ENCODE data around the gene C1RL. TPM values are rescaled to one million over a fixed set of nuclear protein-coding genes. Genes with fewer than 3 reads are reported as not detected.

C1RL gene
- polyA plus RNA-seq, 2 of the 4 experiments (the other 2 are of a cell fraction): 25.2 to 30.4 TPM

- TF ChIP-seq POLR2AphosphoS2 (conservative IDR thresholded peaks at IDR 0.05; ENCODE audit: low read length) (no peak), EP300 (IDR thresholded peaks at IDR 0.05) (no peak)
Measured at GRCh38 chr12:7125632-7126227, 16.7 kb upstream of the C1RL start (continued).

DNA sequence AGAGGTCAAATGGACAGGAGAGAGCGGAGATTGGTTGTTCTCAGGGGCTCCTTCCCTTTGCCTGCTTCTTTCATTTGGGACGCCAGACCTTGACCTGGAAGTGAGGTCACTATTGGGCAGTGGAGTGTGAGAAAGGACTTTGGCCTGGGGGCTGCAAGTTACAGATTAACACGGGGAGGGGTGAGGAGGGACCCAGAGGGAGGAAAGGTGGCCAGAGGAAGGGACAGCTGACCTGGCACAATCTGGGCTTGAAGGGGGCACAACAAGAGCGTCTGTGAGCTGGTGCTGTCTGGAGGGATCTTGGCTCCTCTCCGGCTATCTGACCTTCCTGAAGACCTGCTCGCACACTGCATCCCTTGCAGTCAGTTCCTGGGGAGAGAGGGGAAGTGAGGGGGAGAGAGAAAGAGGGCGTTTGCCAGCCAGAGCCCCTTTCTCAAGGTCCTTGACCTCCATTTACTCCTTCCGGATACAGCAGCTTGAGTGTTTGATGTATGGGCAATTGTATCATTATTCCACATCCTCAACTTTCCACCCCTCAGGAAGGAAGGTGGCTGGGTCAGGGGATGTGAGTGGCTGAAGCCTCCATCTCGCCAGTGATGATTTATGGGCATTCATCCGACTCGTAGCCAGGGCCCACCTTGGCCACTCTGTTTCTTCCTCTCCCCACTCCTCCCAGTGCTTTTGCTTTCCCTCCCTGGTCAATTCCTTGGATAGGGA lies 14.9 kb upstream of the C1RL start:
- TF ChIP-seq CBX2 (IDR thresholded peaks at IDR 0.05; ENCODE audit: borderline replicate concordance, low read depth) (no peak), GATA3 (IDR thresholded peaks at IDR 0.05; ENCODE audit: borderline replicate concordance) (no peak), ZFP36 (IDR thresholded peaks at IDR 0.05; ENCODE audit: borderline replicate concordance, partially characterized antibody) (no peak), REST (IDR thresholded peaks at IDR 0.05) (no peak), POLR2AphosphoS2 (conservative IDR thresholded peaks at IDR 0.05; ENCODE audit: low read length) (no peak), JUNB (IDR thresholded peaks at IDR 0.05) (no peak), HEYL (CRISPR knock-in tag; IDR thresholded peaks at IDR 0.05) (no peak), NFE2L2 (conservative IDR thresholded peaks at IDR 0.05; ENCODE audit: low read length) (no peak), NPAS2 (CRISPR knock-in tag; IDR thresholded peaks at IDR 0.05; ENCODE audit: borderline replicate concordance) (no peak), ZSCAN20 (CRISPR knock-in tag; IDR thresholded peaks at IDR 0.05) (no peak), RARB (CRISPR knock-in tag; IDR thresholded peaks at IDR 0.05) (no peak), CHD2 (IDR thresholded peaks at IDR 0.05; ENCODE audit: low read length, partially characterized antibody) (no peak), NR3C1 (IDR thresholded peaks at IDR 0.05) (no peak), POLR2A (IDR thresholded peaks at IDR 0.05; ENCODE audit: low read length) (no peak), EHF (CRISPR knock-in tag; IDR thresholded peaks at IDR 0.05) (no peak), RFX5 (IDR thresholded peaks at IDR 0.05) (no peak)
- TF ChIP-seq, protein P1, sequence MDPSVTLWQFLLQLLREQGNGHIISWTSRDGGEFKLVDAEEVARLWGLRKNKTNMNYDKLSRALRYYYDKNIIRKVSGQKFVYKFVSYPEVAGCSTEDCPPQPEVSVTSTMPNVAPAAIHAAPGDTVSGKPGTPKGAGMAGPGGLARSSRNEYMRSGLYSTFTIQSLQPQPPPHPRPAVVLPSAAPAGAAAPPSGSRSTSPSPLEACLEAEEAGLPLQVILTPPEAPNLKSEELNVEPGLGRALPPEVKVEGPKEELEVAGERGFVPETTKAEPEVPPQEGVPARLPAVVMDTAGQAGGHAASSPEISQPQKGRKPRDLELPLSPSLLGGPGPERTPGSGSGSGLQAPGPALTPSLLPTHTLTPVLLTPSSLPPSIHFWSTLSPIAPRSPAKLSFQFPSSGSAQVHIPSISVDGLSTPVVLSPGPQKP (IDR thresholded peaks at IDR 0.05; ENCODE audit: low read depth, low read length): no peak
- TF ChIP-seq, protein P2, sequence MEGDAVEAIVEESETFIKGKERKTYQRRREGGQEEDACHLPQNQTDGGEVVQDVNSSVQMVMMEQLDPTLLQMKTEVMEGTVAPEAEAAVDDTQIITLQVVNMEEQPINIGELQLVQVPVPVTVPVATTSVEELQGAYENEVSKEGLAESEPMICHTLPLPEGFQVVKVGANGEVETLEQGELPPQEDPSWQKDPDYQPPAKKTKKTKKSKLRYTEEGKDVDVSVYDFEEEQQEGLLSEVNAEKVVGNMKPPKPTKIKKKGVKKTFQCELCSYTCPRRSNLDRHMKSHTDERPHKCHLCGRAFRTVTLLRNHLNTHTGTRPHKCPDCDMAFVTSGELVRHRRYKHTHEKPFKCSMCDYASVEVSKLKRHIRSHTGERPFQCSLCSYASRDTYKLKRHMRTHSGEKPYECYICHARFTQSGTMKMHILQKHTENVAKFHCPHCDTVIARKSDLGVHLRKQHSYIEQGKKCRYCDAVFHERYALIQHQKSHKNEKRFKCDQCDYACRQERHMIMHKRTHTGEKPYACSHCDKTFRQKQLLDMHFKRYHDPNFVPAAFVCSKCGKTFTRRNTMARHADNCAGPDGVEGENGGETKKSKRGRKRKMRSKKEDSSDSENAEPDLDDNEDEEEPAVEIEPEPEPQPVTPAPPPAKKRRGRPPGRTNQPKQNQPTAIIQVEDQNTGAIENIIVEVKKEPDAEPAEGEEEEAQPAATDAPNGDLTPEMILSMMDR (IDR thresholded peaks at IDR 0.05): no peak
- TF ChIP-seq, protein P3, sequence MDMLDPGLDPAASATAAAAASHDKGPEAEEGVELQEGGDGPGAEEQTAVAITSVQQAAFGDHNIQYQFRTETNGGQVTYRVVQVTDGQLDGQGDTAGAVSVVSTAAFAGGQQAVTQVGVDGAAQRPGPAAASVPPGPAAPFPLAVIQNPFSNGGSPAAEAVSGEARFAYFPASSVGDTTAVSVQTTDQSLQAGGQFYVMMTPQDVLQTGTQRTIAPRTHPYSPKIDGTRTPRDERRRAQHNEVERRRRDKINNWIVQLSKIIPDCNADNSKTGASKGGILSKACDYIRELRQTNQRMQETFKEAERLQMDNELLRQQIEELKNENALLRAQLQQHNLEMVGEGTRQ (IDR thresholded peaks at IDR 0.05): no peak
- FAIRE-seq: no peak
- POLR2A ChIA-PET: no interaction called here
- no peak for DNase-seq (ENCODE audit: low read depth in 1 of 2, low spot score in 1 of 2)
- no peak overlapping the region for H3K4me2 ChIP-seq
- no peaks in the 10 kb centered on the region for H3K9me3 ChIP-seq
- CTCF ChIA-PET: interaction anchor here (1.3 to 5.8 kb wide), 8 partner anchors 11 to 64 kb away, joined by 3 to 35 read pairs (median 6); partner anchors contain the start of genes C1RL and C1S
- H3K4me3 ChIP-seq: no peak overlapping the region
- ATAC-seq: no peak
- no peaks in the 10 kb centered on the region for H3K4me1 ChIP-seq
- H3K27ac ChIP-seq: no peak overlapping the region
- 87% methylated on average over 11 of the region's 11 CpGs for WGBS (ENCODE audit: missing lambda C conversion rate)
